Activated CD8-positive, alpha-beta T cell treated with anti-CD3 and anti-CD28 coated beads for 36 hours (primary cell): ENCODE results near the gene THRAP3. TPM values are rescaled to one million over a fixed set of nuclear protein-coding genes. Genes with fewer than 3 reads are reported as not detected.
A peak's percentile ranks its signal among the peaks of the same experiment; 100 is the strongest.
"Not testable (repeated sequence)": the region's sequence is repeated elsewhere in the genome, so short reads cannot be mapped to it uniquely, and the experiment has no call there.

ENCODE experiments used
- ATAC-seq: fragments of 200-7000 bp; cut with Tn5 transposase; one replicate; pipeline ENCODE4 v1.10.0; 2021; ENCODE audit warnings: mild to moderate bottlenecking, moderate library complexity
- CTCF ChIA-PET: fragments of 350-600 bp; sonication (Branson Sonifier 250); formaldehyde crosslinking; loops from one replicate; lab custom pipeline; 2021; ENCODE audit warnings: antibody characterized with exemption; lab: Charles Lee
- POLR2A ChIA-PET: fragments of 350-600 bp; sonication (Branson Sonifier 250); formaldehyde crosslinking; loops from one replicate; lab custom pipeline; 2021; ENCODE audit warnings: antibody characterized with exemption; lab: Charles Lee
- DNase-seq: peaks from one replicate; pipeline ENCODE4 v3.0.0-alpha.2; 2020
- H3K27ac Mint-ChIP-seq: one replicate; pipeline ENCODE4 v1.8.0; 2021; ENCODE audit warnings: mild to moderate bottlenecking, mixed read lengths
- H3K27me3 Mint-ChIP-seq: one replicate; pipeline ENCODE4 v1.8.0; 2021; ENCODE audit warnings: mixed read lengths
- H3K36me3 Mint-ChIP-seq: one replicate; pipeline ENCODE4 v1.8.0; 2021; ENCODE audit warnings: low read depth, mixed read lengths
- H3K4me1 Mint-ChIP-seq: one replicate; pipeline ENCODE4 v1.8.0; 2021; ENCODE audit warnings: low read depth, mixed read lengths
- H3K4me3 Mint-ChIP-seq: one replicate; pipeline ENCODE4 v1.8.0; 2021; ENCODE audit warnings: mild to moderate bottlenecking, moderate library complexity, mixed read lengths
- H3K9me3 Mint-ChIP-seq: one replicate; pipeline ENCODE4 v1.8.0; 2021; ENCODE audit warnings: mixed read lengths
- CTCF ChIP-seq: fragments of 200-600 bp; IDR thresholded peaks from one replicate; pipeline ENCODE4 v1.8.0; 2022; ENCODE audit warnings: antibody characterized with exemption, mild to moderate bottlenecking
- intact Hi-C: fragments of 100-400 bp; cut with micrococcal nuclease; formaldehyde crosslinking; loops from one replicate; pipeline ENCODE4 v1.10.0; 2022
- total RNA-seq, 2 experiments: library from RNA; stranded (reverse); gene quantifications; one replicate each; pipeline ENCODE4 v1.2.3, GENCODE V29; 2021

Gene THRAP3
- total RNA-seq, 2 experiments from 2014 or later = 119 to 121 TPM

- ChIA-PET CTCF (interaction anchor here (2.4 kb wide), 1 partner anchor 29 kb away, joined by 8 read pairs; no protein-coding TSS in a partner anchor), POLR2A (no interaction called here)
- Mint-ChIP-seq H3K4me3 (no peak overlapping the region), H3K27ac (no peak overlapping the region), H3K27me3 (no peaks in the 10 kb centered on the region), H3K36me3 (no peaks in the 10 kb centered on the region), H3K4me1 (peaks cover 7% of the 10 kb centered on the region), H3K9me3 (no peaks in the 10 kb centered on the region)
- DNase-seq = no peak
- no peak for ATAC-seq
- intact Hi-C loops = no loop called here
- TF ChIP-seq CTCF = no peak
These were observed 6.6 kb upstream of the THRAP3 start for GRCh38 chr1:36217670-36218069.

- intact Hi-C loops, ATAC-seq, H3K27ac Mint-ChIP-seq, DNase-seq, H3K9me3 Mint-ChIP-seq, H3K4me3 Mint-ChIP-seq, H3K27me3 Mint-ChIP-seq: not testable (repeated sequence)
- Mint-ChIP-seq H3K36me3 (peaks cover 22% of the 10 kb centered on the region), H3K4me1 (peaks cover 23% of the 10 kb centered on the region)
- ChIA-PET CTCF (interaction anchor here (0.6 to 3.5 kb wide), 2 partner anchors 72 to 76 kb away, joined by 4 to 33 read pairs; partner anchors contain the start of gene TRAPPC3), POLR2A (interaction anchor here (0.6 to 2.7 kb wide), 2 partner anchors 54 to 84 kb away, joined by 3 to 11 read pairs; partner anchors contain the start of gene SH3D21)
These were observed 2.3 kb upstream of the THRAP3 start for GRCh38 chr1:36221901-36222300.

GRCh38 chr1:36222481-36223380 is 1.5 kb upstream of the THRAP3 start:
- intact Hi-C loops = no loop called here
- H3K27me3 Mint-ChIP-seq = no peaks in the 10 kb centered on the region
- peaks cover 27% of the 10 kb centered on the region for H3K36me3 Mint-ChIP-seq
- peak overlapping the region; percentile 99 for H3K27ac Mint-ChIP-seq
- H3K4me3 Mint-ChIP-seq = peak overlapping the region; percentile 85
- peaks cover 23% of the 10 kb centered on the region for H3K4me1 Mint-ChIP-seq
- ChIA-PET CTCF (interaction anchor here (0.6 to 3.7 kb wide), 6 partner anchors 14 to 123 kb away, joined by 3 to 33 read pairs (median 8); partner anchors contain the start of gene TRAPPC3), POLR2A (interaction anchor here (0.6 to 3.8 kb wide), 9 partner anchors 11 to 171 kb away, joined by 3 to 38 read pairs (median 4); partner anchors contain the start of genes MAP7D1 and SH3D21)
- TF ChIP-seq CTCF = no peak
- DNase-seq = no peak
- ATAC-seq = no peak
- no peaks in the 10 kb centered on the region for H3K9me3 Mint-ChIP-seq

GRCh38 chr1:36223381-36223995 is 755 bp upstream of the THRAP3 start:
- peak overlapping the region; percentile 85 for H3K4me3 Mint-ChIP-seq
- POLR2A ChIA-PET = interaction anchor here (0.6 to 3.8 kb wide), 15 partner anchors 10 to 1535 kb away, joined by 3 to 38 read pairs (median 5); partner anchors contain the start of genes MAP7D1, SH3D21 and TRAPPC3
- H3K4me1 Mint-ChIP-seq = peaks cover 25% of the 10 kb centered on the region
- no peaks in the 10 kb centered on the region for H3K27me3 Mint-ChIP-seq
- peak; percentile 62 for DNase-seq
- peak; percentile 32 for ATAC-seq
- intact Hi-C loops = no loop called here
- CTCF ChIA-PET = interaction anchor here (0.6 to 3.7 kb wide), 8 partner anchors 15 to 124 kb away, joined by 3 to 33 read pairs (median 4); partner anchors contain the start of gene TRAPPC3
- H3K36me3 Mint-ChIP-seq = peaks cover 27% of the 10 kb centered on the region
- H3K9me3 Mint-ChIP-seq = no peaks in the 10 kb centered on the region
- no peak for TF ChIP-seq CTCF
- H3K27ac Mint-ChIP-seq = peak overlapping the region; percentile 99
